NOMO-1 (cell line): ENCODE measurements around the gene LCN2.

ENCODE experiments used
- DNase-seq, 2 experiments: peaks; one replicate each; lab custom pipeline; 2025; ENCODE audit not compliant: unreplicated experiment in 2 of 2; lab: John Stamatoyannopoulos, UW

LCN2 gene

GRCh38 chr9:128146591-128147120 is 2.6 kb upstream of the LCN2 start:
- no peak for DNase-seq

- no peak for DNase-seq
Measured at GRCh38 chr9:128148509-128149000, 698 bp upstream of the LCN2 start.

GRCh38 chr9:128149951-128150593 is 819 bp downstream of the LCN2 start:
- no peak for DNase-seq

GRCh38 chr9:128150594-128151308 is 1.5 kb downstream of the LCN2 start:
- no peak for DNase-seq

- no peak for DNase-seq
Measured at GRCh38 chr9:128151309-128152132, 2.3 kb downstream of the LCN2 start.

- DNase-seq = no peak
Measured at GRCh38 chr9:128152133-128153059, 3.1 kb downstream of the LCN2 start.

GRCh38 chr9:128153060-128153946 is 4.0 kb downstream of the LCN2 start:
- DNase-seq = no peak

GRCh38 chr9:128153947-128154695 is 4.9 kb downstream of the LCN2 start:
- no peak for DNase-seq

GRCh38 chr9:128155736-128156500 is 6.7 kb downstream of the LCN2 start:
- no peak for DNase-seq

- peak; percentile 63 to 77 for DNase-seq
Measured at GRCh38 chr9:128159522-128159783, 10.2 kb downstream of the LCN2 start.

- peak; percentile 80 to 91 for DNase-seq
Measured at GRCh38 chr9:128159784-128160602, 10.7 kb downstream of the LCN2 start, which contains the start of gene BBLN. TSS of gene BBLN (plus strand) at chr9:128160265. CDS start at chr9:128160408, 143 bp downstream.

- DNase-seq = no peak
Measured at GRCh38 chr9:128160603-128160987, 11.3 kb downstream of the LCN2 start.

- no peak for DNase-seq
Measured at GRCh38 chr9:128161215-128161902, 12.1 kb downstream of the LCN2 start.

- no peak for DNase-seq
Measured at GRCh38 chr9:128162215-128163026, 13.2 kb downstream of the LCN2 start.

GRCh38 chr9:128163027-128163515 is 13.8 kb downstream of the LCN2 start:
- DNase-seq = no peak
